ENCODE data around the gene PTPRT. TPM values are rescaled to one million over a fixed set of nuclear protein-coding genes. Genes with fewer than 3 reads are reported as not detected.

The PTPRT gene
- total RNA-seq, 2 donors from 2014 or later: not detected

DNA sequence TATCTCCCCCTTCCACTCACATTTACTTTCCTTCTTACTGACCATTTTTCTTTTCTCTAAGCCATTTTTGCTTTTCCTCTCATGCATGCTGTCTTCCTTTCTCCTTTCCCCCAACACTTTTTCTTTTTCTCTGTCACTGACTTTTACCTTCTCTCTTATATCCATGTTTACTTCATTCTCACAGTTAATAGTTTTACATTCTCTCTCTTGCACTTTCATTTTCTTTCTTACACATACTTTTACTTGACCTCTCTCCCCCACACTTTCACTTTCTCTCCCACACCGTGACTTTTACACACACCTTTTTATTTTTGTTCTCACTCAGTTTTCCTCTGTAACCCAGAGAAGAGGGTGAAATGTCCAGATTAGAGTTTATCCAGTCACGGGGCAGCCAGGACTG, 636.3 kb downstream of the PTPRT start:
- no peaks in the 10 kb centered on the region for H3K4me1 ChIP-seq (ENCODE audit: control insufficient read depth in 1 of 2, low read depth in 2 of 2)
- no peak for DNase-seq (ENCODE audit: low spot score)
- no peak overlapping the region for H3K27ac ChIP-seq
- no peak for ATAC-seq (ENCODE audit: insufficient number of reproducible peaks, low FRiP score, low read depth)
- no peaks in the 10 kb centered on the region for H3K27me3 ChIP-seq (replicated peaks; ENCODE audit: insufficient read depth)
- H3K4me3 ChIP-seq: no peak overlapping the region
- no peaks in the 10 kb centered on the region for H3K36me3 ChIP-seq
- TF ChIP-seq CTCF (IDR thresholded peaks at IDR 0.05): no peak
- H3K9me3 ChIP-seq: no peaks in the 10 kb centered on the region

DNA sequence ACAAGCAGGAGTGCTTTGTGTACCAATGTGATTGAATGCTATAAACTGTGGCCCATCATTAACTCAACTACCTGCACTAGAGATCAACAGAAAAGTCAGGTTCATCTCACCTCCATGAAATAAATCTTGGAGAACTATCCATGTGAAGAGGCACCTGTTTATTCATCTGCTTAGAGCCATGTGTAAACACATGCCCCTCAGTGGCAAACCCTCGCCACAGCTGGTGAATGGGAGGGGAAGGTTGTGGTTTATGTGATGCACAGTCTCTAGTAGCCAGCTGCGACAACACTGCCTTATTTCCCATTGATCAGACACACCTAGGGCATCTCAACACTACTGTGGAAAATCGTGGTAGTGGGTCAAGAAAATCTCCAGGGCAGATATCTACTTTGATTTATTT, 640.2 kb downstream of the PTPRT start:
- no peaks in the 10 kb centered on the region for H3K27me3 ChIP-seq (replicated peaks; ENCODE audit: insufficient read depth)
- no peaks in the 10 kb centered on the region for H3K4me1 ChIP-seq (ENCODE audit: control insufficient read depth in 1 of 2, low read depth in 2 of 2)
- ATAC-seq (ENCODE audit: insufficient number of reproducible peaks, low FRiP score, low read depth) (no peak), DNase-seq (ENCODE audit: low spot score) (no peak)
- no peak for TF ChIP-seq CTCF (IDR thresholded peaks at IDR 0.05)
- H3K36me3 ChIP-seq: no peaks in the 10 kb centered on the region
- H3K4me3 ChIP-seq: no peak overlapping the region
- no peak overlapping the region for H3K27ac ChIP-seq
- no peaks in the 10 kb centered on the region for H3K9me3 ChIP-seq

DNA sequence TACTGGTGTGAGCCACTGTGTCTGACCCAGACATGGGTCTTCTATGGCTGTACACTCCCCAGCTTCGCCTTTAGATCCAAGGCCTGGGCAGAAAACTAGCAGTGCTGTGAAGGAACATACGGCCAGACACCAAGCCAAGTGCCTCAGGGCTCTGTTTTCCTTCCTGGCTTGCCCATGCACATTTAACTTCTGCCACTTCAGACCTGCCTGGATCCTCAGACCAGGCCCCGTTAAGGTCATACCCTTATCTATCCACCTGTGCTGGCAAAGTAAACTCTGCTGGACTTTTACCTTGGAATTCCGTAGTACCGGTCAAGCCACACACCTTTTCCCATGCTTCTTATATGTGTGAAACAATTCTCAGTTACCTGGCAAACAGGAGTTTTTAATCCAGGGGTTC, 644.8 kb downstream of the PTPRT start:
- Histone ChIP-seq H3K4me1 (ENCODE audit: control insufficient read depth in 1 of 2, low read depth in 2 of 2) (no peaks in the 10 kb centered on the region), H3K9me3 (no peaks in the 10 kb centered on the region), H3K36me3 (no peaks in the 10 kb centered on the region), H3K27me3 (replicated peaks; ENCODE audit: insufficient read depth) (no peaks in the 10 kb centered on the region), H3K4me3 (no peak overlapping the region), H3K27ac (no peak overlapping the region)
- TF ChIP-seq CTCF (IDR thresholded peaks at IDR 0.05): no peak
- DNase-seq (ENCODE audit: low spot score) (no peak), ATAC-seq (ENCODE audit: insufficient number of reproducible peaks, low FRiP score, low read depth) (no peak)

DNA sequence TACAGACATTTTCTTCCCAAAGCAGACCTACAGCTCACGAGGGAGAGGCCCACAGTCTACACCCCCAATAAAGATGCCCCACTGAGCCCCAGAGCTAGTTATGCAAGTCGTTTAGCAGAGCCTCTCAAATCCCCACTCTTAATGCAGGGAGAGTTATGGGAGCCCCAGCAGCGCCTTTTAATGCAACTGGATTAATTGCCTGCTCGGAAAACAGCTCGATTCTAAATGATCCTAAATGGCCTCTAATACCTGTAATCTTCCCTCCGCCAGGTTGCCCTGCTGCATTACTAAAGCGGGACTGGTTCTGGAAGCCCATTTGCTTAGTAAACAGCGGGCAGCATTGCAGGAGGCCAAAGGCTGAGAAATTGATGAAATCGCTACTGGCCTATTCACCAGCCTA, 656.9 kb downstream of the PTPRT start:
- Histone ChIP-seq H3K4me1 (ENCODE audit: control insufficient read depth in 1 of 2, low read depth in 2 of 2) (no peaks in the 10 kb centered on the region), H3K36me3 (no peaks in the 10 kb centered on the region), H3K27me3 (replicated peaks; ENCODE audit: insufficient read depth) (no peaks in the 10 kb centered on the region), H3K4me3 (no peak overlapping the region), H3K27ac (no peak overlapping the region), H3K9me3 (no peaks in the 10 kb centered on the region)
- ATAC-seq (ENCODE audit: insufficient number of reproducible peaks, low FRiP score, low read depth) (no peak), DNase-seq (ENCODE audit: low spot score) (no peak)
- TF ChIP-seq CTCF (IDR thresholded peaks at IDR 0.05): no peak

GRCh38 chr20:42531508-42531961, 658.2 kb downstream of the PTPRT start:
- H3K36me3 ChIP-seq: no peaks in the 10 kb centered on the region

More at GRCh38 chr20:42531508-42531961, 658.2 kb downstream of the PTPRT start:
- Histone ChIP-seq H3K27me3 (replicated peaks; ENCODE audit: insufficient read depth) (no peaks in the 10 kb centered on the region), H3K4me1 (ENCODE audit: control insufficient read depth in 1 of 2, low read depth in 2 of 2) (no peaks in the 10 kb centered on the region), H3K4me3 (no peak overlapping the region), H3K27ac (no peak overlapping the region), H3K9me3 (no peaks in the 10 kb centered on the region)
- no peak for DNase-seq (ENCODE audit: low spot score)
- ATAC-seq (ENCODE audit: insufficient number of reproducible peaks, low FRiP score, low read depth): no peak
- TF ChIP-seq CTCF (IDR thresholded peaks at IDR 0.05): no peak
